Mesothelial cell of epicardium (in vitro differentiated cells): ENCODE results near the gene SOCS3. TPM values are rescaled to one million over a fixed set of nuclear protein-coding genes. Genes with fewer than 3 reads are reported as not detected.

Source experiments
- DNase-seq, 2 experiments: peaks; one replicate each; pipeline ENCODE4 v3.0.0; 2021; ENCODE audit warnings: low spot score in 2 of 2; ENCODE audit not compliant: unreplicated experiment in 2 of 2
- H3K27ac Mint-ChIP-seq: 2 replicates; pipeline ENCODE4 v1.8.0; 2021; ENCODE audit warnings: mixed read lengths
- H3K27me3 Mint-ChIP-seq: 2 replicates; pipeline ENCODE4 v1.8.0; 2021; ENCODE audit warnings: low read depth, mixed read lengths
- H3K36me3 Mint-ChIP-seq: 2 replicates; pipeline ENCODE4 v1.8.0; 2021; ENCODE audit warnings: mixed read lengths
- H3K4me1 Mint-ChIP-seq: 2 replicates; pipeline ENCODE4 v1.8.0; 2021; ENCODE audit warnings: mixed read lengths
- H3K4me3 Mint-ChIP-seq: 2 replicates; pipeline ENCODE4 v1.8.0; 2021; ENCODE audit warnings: mild to moderate bottlenecking, moderate library complexity, mixed read lengths
- H3K9me3 Mint-ChIP-seq: 2 replicates; pipeline ENCODE4 v1.8.0; 2021; ENCODE audit warnings: mixed read lengths
- total RNA-seq: library from RNA; stranded (reverse); gene quantifications from 3 replicates; pipeline ENCODE4 v1.2.1, GENCODE V29; 2021
- TF ChIP-seq, protein P1 (sequence below): fragments of 200-600 bp; sonication (generic); IDR thresholded peaks from one replicate; pipeline ENCODE4 v1.5.0; 2021; ENCODE audit warnings: antibody characterized with exemption; ENCODE audit not compliant: unreplicated experiment

Gene SOCS3
- total RNA-seq, 1 donor from 2014 or later = 45.7 TPM

DNA sequence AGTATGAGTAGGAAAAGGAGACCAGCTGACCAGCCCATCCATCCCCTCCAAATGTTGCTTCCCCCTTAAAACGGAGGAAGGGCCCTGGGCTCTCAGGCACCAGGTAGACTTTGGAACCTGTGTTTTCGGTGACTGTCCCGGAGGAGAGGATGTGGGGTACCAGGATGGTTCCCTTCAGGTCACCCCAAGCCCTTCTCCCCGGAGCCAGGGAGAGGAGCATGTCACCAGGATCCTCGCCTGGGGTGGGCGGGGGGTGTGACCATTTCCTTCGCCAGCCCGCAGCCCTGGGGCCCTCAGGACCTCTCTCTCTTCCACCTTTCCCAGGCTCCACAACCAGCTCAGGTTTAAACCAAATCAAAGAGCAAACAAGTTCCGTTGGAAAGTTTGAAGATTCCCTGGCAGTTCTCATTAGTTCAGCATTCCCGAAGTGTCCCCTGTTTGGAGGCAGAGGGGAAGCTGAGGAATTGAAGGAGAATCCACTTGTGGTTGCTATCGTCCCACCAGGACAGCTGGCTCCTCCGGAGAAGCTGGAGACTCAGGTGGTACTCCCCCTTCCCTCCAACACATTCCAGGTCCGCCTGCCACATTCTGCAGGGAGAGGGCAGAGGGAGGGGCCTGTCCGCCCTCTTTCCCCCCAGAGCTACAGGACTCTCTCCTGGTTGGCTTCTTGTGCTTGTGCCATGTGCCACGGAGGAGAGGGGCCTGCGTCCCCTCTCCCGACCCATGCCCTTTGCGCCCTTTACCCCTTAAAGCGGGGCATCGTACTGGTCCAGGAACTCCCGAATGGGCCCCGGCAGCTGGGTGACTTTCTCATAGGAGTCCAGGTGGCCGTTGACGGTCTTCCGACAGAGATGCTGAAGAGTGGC is 2.0 kb downstream of the SOCS3 start:
- Mint-ChIP-seq H3K4me1 (peaks cover 63% of the 10 kb centered on the region), H3K36me3 (peaks cover 8% of the 10 kb centered on the region), H3K9me3 (no peaks in the 10 kb centered on the region), H3K27ac (peak overlapping the region; percentile 84), H3K27me3 (no peaks in the 10 kb centered on the region), H3K4me3 (peak overlapping the region; percentile 80)
- TF ChIP-seq, protein P1, sequence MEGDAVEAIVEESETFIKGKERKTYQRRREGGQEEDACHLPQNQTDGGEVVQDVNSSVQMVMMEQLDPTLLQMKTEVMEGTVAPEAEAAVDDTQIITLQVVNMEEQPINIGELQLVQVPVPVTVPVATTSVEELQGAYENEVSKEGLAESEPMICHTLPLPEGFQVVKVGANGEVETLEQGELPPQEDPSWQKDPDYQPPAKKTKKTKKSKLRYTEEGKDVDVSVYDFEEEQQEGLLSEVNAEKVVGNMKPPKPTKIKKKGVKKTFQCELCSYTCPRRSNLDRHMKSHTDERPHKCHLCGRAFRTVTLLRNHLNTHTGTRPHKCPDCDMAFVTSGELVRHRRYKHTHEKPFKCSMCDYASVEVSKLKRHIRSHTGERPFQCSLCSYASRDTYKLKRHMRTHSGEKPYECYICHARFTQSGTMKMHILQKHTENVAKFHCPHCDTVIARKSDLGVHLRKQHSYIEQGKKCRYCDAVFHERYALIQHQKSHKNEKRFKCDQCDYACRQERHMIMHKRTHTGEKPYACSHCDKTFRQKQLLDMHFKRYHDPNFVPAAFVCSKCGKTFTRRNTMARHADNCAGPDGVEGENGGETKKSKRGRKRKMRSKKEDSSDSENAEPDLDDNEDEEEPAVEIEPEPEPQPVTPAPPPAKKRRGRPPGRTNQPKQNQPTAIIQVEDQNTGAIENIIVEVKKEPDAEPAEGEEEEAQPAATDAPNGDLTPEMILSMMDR = no peak
- no peak for DNase-seq

DNA sequence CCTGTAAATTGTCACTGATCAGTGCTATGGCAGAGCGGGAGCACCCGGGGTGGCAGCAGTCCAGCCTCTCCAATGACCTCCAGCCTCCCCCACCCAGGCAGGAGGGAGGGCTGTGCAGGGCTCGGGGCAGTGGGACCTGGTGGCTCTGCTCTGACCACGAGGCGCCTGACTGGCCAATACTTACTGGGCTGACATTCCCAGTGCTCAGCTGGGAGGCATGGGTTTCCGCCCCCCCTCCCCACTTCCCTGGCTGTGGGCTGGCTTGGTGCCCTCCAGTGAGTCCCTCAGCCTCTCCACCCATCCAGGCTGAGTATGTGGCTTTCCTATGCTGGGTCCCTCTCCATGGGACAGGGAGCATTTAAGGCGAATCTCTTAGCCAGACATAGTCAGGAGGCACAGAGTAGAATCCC is 2.7 kb downstream of the SOCS3 start:
- H3K4me3 Mint-ChIP-seq = peak overlapping the region; percentile 80
- no peaks in the 10 kb centered on the region for H3K27me3 Mint-ChIP-seq
- H3K4me1 Mint-ChIP-seq = peaks cover 61% of the 10 kb centered on the region

GRCh38 chr17:78356101-78356713 is 3.7 kb downstream of the SOCS3 start:
- H3K36me3 Mint-ChIP-seq = peaks cover 8% of the 10 kb centered on the region
- H3K27me3 Mint-ChIP-seq = no peaks in the 10 kb centered on the region
- no peak for DNase-seq
- H3K4me3 Mint-ChIP-seq = peak overlapping the region; percentile 49
- TF ChIP-seq, protein P1 = no peak
- H3K27ac Mint-ChIP-seq = peak overlapping the region; percentile 99
- peaks cover 69% of the 10 kb centered on the region for H3K4me1 Mint-ChIP-seq
- no peaks in the 10 kb centered on the region for H3K9me3 Mint-ChIP-seq

More for the DNA sequence above, 2.7 kb downstream of the SOCS3 start:
- Mint-ChIP-seq H3K9me3 (no peaks in the 10 kb centered on the region), H3K36me3 (peaks cover 8% of the 10 kb centered on the region), H3K27ac (no peak overlapping the region)
- no peak for DNase-seq
- TF ChIP-seq, protein P1 = no peak

DNA sequence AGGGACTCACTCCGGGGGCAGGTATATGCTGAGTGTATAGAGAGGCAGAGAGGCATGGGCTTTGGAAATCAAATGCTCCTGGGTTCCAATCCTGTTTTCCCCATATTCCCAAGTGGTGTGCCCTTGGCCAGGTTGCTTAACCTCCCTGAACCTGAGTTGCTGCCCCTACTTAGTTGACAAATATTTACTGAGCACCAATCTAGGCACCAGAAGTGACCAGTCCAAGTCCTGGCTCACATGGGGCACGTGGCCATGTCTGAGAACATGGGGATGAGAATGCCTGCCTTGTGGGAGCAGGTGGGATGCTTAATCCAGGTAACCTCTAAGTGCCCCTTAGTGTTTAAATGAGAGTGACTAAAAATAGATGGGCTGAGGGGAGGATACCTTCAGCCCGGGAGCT is 4.2 kb downstream of the SOCS3 start:
- H3K27me3 Mint-ChIP-seq = no peaks in the 10 kb centered on the region
- H3K4me3 Mint-ChIP-seq = peak overlapping the region; percentile 49
- H3K27ac Mint-ChIP-seq = peak overlapping the region; percentile 99
- H3K4me1 Mint-ChIP-seq = peaks cover 65% of the 10 kb centered on the region
- TF ChIP-seq, protein P1 = no peak
- H3K9me3 Mint-ChIP-seq = no peaks in the 10 kb centered on the region
- DNase-seq = no peak
- H3K36me3 Mint-ChIP-seq = peaks cover 8% of the 10 kb centered on the region

DNA sequence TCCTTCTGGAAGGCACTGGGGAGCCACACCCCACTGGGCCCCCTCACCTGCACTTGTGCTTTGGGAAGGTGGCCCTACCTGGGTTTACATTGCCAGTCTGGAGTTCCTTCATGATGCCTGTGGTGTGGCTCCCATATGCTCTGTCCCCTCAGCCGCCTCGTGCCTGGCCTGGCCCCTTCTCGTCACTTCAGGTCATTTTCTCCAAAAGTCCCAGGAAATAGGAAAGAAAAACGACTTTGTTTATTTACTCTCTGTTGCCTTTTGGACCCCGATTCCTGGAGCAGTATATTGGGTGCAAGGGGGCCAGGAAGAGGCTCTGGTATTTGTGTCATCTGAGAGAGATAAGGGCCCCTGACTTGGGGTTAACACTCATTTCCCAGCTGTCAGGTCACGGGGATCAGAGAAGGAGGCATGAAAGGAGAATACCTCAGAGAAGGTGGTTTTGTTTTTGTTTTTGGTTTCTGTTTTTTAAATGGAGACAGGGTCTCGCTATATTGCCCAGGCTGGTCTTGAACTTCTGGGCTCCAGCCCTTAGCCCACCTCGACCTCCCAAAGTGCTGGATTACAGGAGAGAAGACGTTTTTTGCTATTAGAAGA is 4.7 kb downstream of the SOCS3 start:
- no peak for DNase-seq
- Mint-ChIP-seq H3K9me3 (no peaks in the 10 kb centered on the region), H3K27ac (peak overlapping the region; percentile 99), H3K36me3 (peaks cover 8% of the 10 kb centered on the region), H3K4me3 (peak overlapping the region; percentile 49), H3K4me1 (peaks cover 64% of the 10 kb centered on the region), H3K27me3 (no peaks in the 10 kb centered on the region)
- TF ChIP-seq, protein P1 = no peak
